NCI-H2171 (cell line): ENCODE results near the gene SIT1.

Experiments
- DNase-seq: peaks from one replicate; lab custom pipeline; 2025; lab: John Stamatoyannopoulos, UW

SIT1 gene

DNA sequence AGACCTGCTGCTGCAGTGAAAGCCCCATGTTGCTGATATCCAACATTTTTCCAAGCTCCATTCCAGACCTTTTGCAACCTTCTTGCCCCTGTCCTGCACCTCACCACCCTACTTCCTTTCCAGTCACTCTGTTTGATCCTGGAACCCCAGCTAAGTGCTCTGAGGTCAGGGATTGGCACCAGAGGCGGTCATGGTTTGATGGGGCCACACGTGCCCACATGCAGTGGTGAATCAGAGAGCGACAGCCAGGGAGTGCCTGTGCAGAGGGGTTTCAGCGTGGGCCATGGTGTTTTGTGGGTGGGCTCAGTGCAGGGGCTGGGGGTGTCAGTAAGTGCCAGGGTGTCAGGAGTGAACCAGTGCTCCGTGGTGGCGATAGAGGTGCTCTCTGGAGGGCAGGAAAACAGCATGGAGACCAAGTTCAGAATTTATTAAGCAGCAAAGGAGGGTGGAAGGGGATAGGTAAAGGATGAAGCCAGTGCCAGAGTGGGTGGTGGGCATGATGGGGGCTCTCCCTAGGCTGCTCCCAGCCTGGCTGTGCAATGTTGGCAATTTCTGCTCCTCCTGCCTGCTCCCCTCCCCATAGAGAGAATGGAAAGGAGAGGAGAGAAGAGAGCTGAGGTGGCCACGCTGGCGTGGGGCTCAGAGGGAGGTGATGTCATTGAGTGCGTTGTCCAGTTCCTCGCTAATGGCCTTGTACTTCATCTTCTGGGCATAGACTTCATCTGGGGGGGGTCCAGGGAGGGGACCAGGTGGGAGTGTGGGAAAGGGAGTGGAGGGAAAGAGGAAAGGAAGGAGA is 32.0 kb upstream of the SIT1 start:
- DNase-seq = no peak

DNA sequence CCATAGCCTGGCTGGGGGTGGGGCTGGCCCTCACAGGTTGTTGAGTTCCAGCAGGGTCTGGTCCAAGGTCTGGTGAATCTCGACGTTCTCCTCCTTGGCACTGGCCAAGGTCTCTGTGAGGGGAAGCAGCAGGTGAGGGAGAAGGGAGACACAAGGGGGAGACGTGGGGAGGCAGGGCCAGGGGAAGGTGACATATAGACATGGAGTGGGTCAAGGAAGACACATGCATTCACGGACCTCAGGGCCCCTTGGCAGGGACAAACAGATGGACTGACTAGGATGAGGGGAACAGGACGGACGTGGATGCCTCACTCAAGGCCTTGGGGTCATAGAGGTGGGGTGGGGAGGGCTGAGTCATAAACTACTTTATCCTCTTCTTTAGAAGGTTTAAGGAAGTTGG is 31.3 kb upstream of the SIT1 start:
- DNase-seq = no peak

- DNase-seq = no peak
Observed at GRCh38 chr9:35681341-35682002, 30.7 kb upstream of the SIT1 start.

DNA sequence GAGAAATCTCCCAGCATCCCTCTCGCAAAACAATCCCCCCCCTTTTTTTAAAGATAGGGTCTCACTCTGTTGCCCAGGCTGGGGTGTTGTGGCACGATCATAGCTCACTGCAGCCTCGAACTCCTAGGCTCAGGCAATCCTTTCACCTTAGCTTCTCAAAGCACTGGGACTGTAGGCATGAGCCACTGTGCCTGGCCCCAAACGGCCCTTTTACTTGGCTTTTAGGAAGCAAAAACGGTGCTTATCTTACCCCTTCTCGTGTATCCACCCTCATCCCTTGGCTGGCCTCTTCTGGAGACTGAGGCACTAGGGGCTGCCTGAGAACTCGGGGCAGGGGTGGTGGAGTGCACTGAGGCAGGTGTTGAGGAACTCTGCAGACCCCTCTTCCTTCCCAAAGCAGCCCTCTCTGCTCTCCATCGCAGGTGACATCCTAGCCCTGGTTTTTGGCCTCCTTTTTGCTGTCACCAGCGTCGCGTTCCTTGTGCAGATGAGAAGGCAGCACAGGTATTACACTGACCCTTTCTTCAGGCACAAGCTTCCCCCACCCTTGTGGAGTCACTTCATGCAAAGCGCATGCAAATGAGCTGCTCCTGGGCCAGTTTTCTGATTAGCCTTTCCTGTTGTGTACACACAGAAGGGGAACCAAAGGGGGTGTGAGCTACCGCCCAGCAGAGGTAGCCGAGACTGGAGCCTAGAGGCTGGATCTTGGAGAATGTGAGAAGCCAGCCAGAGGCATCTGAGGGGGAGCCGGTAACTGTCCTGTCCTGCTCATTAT is 29.8 kb upstream of the SIT1 start:
- DNase-seq = no peak

- no peak for DNase-seq
Observed at GRCh38 chr9:35679766-35680330, 29.1 kb upstream of the SIT1 start.

GRCh38 chr9:35679091-35679490 is 28.4 kb upstream of the SIT1 start:
- no peak for DNase-seq

GRCh38 chr9:35675732-35676392 is 25.1 kb upstream of the SIT1 start:
- no peak for DNase-seq

- no peak for DNase-seq
Observed at GRCh38 chr9:35675204-35675603, 24.5 kb upstream of the SIT1 start.

DNA sequence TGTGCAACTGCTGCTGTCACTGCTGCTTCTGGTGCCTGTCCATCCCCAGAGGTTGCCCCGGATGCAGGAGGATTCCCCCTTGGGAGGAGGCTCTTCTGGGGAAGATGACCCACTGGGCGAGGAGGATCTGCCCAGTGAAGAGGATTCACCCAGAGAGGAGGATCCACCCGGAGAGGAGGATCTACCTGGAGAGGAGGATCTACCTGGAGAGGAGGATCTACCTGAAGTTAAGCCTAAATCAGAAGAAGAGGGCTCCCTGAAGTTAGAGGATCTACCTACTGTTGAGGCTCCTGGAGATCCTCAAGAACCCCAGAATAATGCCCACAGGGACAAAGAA is 23.3 kb upstream of the SIT1 start:
- DNase-seq = no peak

GRCh38 chr9:35673132-35674024 is 22.6 kb upstream of the SIT1 start, which contains the start of gene CA9:
TSS of gene CA9 (plus strand) at chr9:35673928. CDS start at chr9:35673960, 32 bp downstream.
- peak; percentile 55 for DNase-seq

DNA sequence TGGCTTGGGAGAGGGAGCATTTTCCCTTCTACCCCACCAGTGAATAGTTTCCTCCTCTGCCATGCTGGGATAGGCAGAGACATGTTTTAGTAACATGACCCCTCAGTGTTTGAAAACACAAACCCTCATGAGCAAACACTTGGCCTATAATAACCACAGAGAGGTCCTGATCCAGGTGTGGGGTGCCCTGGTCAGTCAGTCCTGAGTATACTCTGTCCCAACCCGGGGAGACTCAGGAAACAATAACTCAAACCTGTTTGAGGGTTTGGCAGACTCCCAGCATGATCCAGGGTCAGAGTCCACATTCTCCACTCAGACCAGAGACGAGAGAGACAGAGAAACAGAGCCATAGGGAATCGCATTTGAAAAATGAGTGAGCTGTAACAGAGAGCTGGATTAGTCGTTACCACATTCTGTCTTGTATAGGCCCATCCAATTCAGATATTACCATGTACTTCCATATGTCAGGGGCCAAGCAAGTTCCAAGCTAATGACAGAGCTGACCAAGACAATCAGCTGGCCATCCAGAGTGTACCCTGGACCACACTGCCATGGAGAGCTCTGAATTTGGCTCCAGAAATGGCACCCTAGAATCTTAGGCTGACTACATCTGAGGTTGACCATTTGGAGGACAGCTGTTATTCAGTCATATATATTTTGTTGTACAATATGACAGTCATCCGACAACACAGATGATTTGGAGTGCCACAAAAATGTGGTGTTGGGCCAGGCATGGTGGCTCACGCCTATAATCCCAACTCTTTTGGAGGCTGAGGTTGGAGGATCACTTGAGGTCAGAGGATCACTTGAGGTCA is 18.8 kb upstream of the SIT1 start:
- no peak for DNase-seq

GRCh38 chr9:35667939-35668338 is 17.2 kb upstream of the SIT1 start:
- DNase-seq = no peak

DNA sequence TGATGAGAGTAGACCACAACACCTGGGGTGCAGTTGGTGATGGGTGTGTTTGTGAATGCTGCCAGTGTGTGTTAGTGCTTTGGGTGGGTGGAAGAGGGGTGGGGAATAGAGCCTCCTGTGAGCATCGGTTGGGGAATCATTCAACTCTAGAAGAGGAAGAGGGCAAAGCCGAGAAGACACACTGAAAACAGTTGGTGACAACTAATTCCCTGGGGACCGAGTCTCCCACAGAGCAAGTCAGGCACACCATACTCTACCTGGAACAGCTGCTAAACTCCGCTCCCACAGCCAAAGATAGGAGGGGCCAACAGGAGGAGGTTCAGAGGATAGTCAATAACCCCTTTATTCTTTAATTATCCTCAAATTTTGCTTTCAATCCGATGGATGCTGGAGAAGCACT is 15.8 kb upstream of the SIT1 start:
- DNase-seq = no peak

DNA sequence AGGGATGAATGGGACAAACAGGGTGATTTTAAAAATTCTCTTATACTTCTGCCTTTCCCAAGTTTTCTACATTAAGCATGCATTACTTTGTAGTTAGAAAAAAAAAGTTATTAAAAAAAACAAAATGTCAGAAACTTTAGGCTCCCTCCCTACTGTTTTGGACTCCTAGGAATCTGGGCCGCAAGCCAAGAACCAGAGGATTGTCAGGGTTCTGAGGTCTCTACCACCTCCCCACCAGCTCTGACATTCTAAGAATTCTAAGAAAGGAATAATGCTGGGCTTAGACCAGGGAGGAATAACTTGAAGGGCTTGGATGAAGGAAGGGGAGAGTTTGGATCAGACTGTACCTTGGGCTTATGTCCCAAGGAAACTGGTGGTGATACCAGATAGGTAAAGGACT is 15.3 kb upstream of the SIT1 start:
- DNase-seq = no peak

GRCh38 chr9:35665471-35665818 is 14.7 kb upstream of the SIT1 start:
- no peak for DNase-seq

- no peak for DNase-seq
Observed at GRCh38 chr9:35664531-35665470, 14.1 kb upstream of the SIT1 start, which contains the start of gene ARHGEF39. TSS of gene ARHGEF39 (minus strand) at chr9:35665195. CDS start at chr9:35665169, 26 bp downstream.

- no peak for DNase-seq
Observed at GRCh38 chr9:35662437-35662836, 11.7 kb upstream of the SIT1 start.

- no peak for DNase-seq
Observed at GRCh38 chr9:35661756-35662350, 11.1 kb upstream of the SIT1 start.
